H1 (cell line): ENCODE measurements around the gene IFRD1. TPM values are rescaled to one million over a fixed set of nuclear protein-coding genes. Genes with fewer than 3 reads are reported as not detected.

ENCODE experiments used
- CTCF ChIA-PET: fragments of 300-600 bp; sonication (Branson Sonifier 250); formaldehyde crosslinking; loops from one replicate; lab custom pipeline; 2021; ENCODE audit not compliant: partially characterized antibody; lab: Charles Lee
- POLR2A ChIA-PET: fragments of 300-600 bp; sonication (Branson Sonifier 250); formaldehyde crosslinking; loops from one replicate; lab custom pipeline; 2021; ENCODE audit warnings: inconsistent platforms; ENCODE audit not compliant: partially characterized antibody; lab: Charles Lee
- DNase-seq, 2 experiments: peaks; one replicate each; pipeline versions ENCODE4 v3.0.0 to v3.0.0-alpha.2; 2010 to 2022; ENCODE audit warnings: low spot score in 2 of 2, low read depth in 1 of 2, mixed read lengths in 1 of 2
- FAIRE-seq: peaks from 2 replicates; lab custom pipeline; 2011; peaks lifted over from hg19 to GRCh38; lab: Jason Lieb, UNC
- H2AFZ ChIP-seq: 2 replicates; pipeline ENCODE4 v1.8.1; 2012; ENCODE audit warnings: low read length, inconsistent platforms
- H2AK5ac ChIP-seq: 2 replicates; pipeline ENCODE4 v1.6.1; 2013; ENCODE audit warnings: low read depth, low read length
- H2BK120ac ChIP-seq: replicated peaks from 2 replicates; pipeline ENCODE3; 2013; ENCODE audit warnings: low read depth, low read length, inconsistent platforms
- H2BK12ac ChIP-seq: 2 replicates; pipeline ENCODE4 v1.6.1; 2013; ENCODE audit warnings: low read depth, low read length
- H2BK15ac ChIP-seq: 2 replicates; pipeline ENCODE4 v1.6.1; 2013; ENCODE audit warnings: low read length
- H2BK20ac ChIP-seq: 2 replicates; pipeline ENCODE4 v1.6.1; 2013; ENCODE audit warnings: low read length
- H2BK5ac ChIP-seq: 2 replicates; pipeline ENCODE4 v1.6.1; 2013; ENCODE audit warnings: low read depth, low read length
- H3K14ac ChIP-seq: 2 replicates; pipeline ENCODE4 v1.6.1; 2013; ENCODE audit warnings: inconsistent platforms; ENCODE audit not compliant: insufficient read length
- H3K18ac ChIP-seq: 2 replicates; pipeline ENCODE4 v1.6.1; 2013; ENCODE audit warnings: low read length; ENCODE audit errors: extremely low read depth
- H3K23ac ChIP-seq: 2 replicates; pipeline ENCODE4 v1.6.1; 2013; ENCODE audit warnings: inconsistent platforms; ENCODE audit not compliant: insufficient read length
- H3K23me2 ChIP-seq: 2 replicates; pipeline ENCODE4 v1.6.1; 2013; ENCODE audit warnings: low read depth, low read length
- H3K27ac ChIP-seq: 2 replicates; pipeline ENCODE4 v1.6.1; 2011; ENCODE audit warnings: low read depth, low read length, inconsistent platforms
- H3K27me3 ChIP-seq, 4 experiments: replicated peaks in 1 of 4; 1 replicate in 1 of 4; 2 replicates in 3 of 4; pipeline versions ENCODE4 v1.6.1 to v1.8.1; 2011 to 2013; ENCODE audit warnings: low read length in 3 of 4, mild to moderate bottlenecking in 3 of 4, inconsistent platforms in 2 of 4, mixed read lengths in 2 of 4, moderate library complexity in 1 of 4; ENCODE audit not compliant: control insufficient read depth in 3 of 4, insufficient read depth in 3 of 4; ENCODE audit errors: extremely low read depth in 1 of 4
- H3K36me3 ChIP-seq, 4 experiments: 2 replicates each; pipeline versions ENCODE4 v1.6.1 to v1.8.1; 2011 to 2013; ENCODE audit warnings: mild to moderate bottlenecking in 4 of 4, low read length in 3 of 4, moderate library complexity in 2 of 4, control low read depth in 1 of 4, inconsistent platforms in 1 of 4; ENCODE audit not compliant: insufficient read depth in 4 of 4, control insufficient read depth in 2 of 4
- H3K4ac ChIP-seq: replicated peaks from 2 replicates; pipeline ENCODE3; 2013; ENCODE audit warnings: low read length, low read depth, mixed read lengths, inconsistent platforms; ENCODE audit not compliant: insufficient read length
- H3K4me1 ChIP-seq, 4 experiments: replicated peaks in 1 of 4; 1 replicate in 1 of 4; 2 replicates in 3 of 4; pipeline versions ENCODE4 v1.6.1 to v1.8.1; 2011 to 2013; ENCODE audit warnings: low read length in 3 of 4, inconsistent platforms in 2 of 4, mixed read lengths in 1 of 4; ENCODE audit not compliant: insufficient read depth in 4 of 4, control insufficient read depth in 3 of 4
- H3K4me2 ChIP-seq, 2 experiments: 2 replicates each; pipeline versions ENCODE4 v1.6.1 to v1.8.1; 2011 to 2013; ENCODE audit warnings: low read depth in 2 of 2, low read length in 2 of 2, control low read depth in 1 of 2, inconsistent platforms in 1 of 2, mild to moderate bottlenecking in 1 of 2; ENCODE audit not compliant: insufficient read depth in 1 of 2
- H3K4me3 ChIP-seq, 4 experiments: fragments of 200-600, 300-600 bp in 1 of 4; sonication (generic), shearing (Covaris generic), sonication (Bioruptor Twin) in 1 of 4; 2 replicates each; pipeline versions ENCODE4 v1.5.1 to v1.8.1; 2011 to 2016; ENCODE audit warnings: low read length in 4 of 4, low read depth in 3 of 4, control low read depth in 2 of 4, inconsistent platforms in 2 of 4, mild to moderate bottlenecking in 2 of 4, mixed read lengths in 1 of 4, moderate library complexity in 1 of 4; ENCODE audit not compliant: insufficient read depth in 2 of 4; ENCODE audit errors: extremely low read depth in 1 of 4
- H3K56ac ChIP-seq: replicated peaks from 2 replicates; pipeline ENCODE3; 2013; ENCODE audit warnings: low read depth, mild to moderate bottlenecking, mixed read lengths, low read length, inconsistent platforms; ENCODE audit not compliant: insufficient read length
- H3K79me1 ChIP-seq: 2 replicates; pipeline ENCODE4 v1.6.1; 2013; ENCODE audit warnings: low read depth, low read length, control low read depth
- H3K79me2 ChIP-seq, 2 experiments: 2 replicates each; pipeline versions ENCODE4 v1.6.1 to v1.8.1; 2012 to 2013; ENCODE audit warnings: low read length in 2 of 2, mild to moderate bottlenecking in 2 of 2, inconsistent platforms in 1 of 2; ENCODE audit not compliant: insufficient read depth in 2 of 2, control insufficient read depth in 1 of 2
- H3K9ac ChIP-seq, 4 experiments: replicated peaks in 1 of 4; 1 replicate in 1 of 4; 2 replicates in 3 of 4; pipeline versions ENCODE4 v1.6.1 to v1.8.1; 2011 to 2013; ENCODE audit warnings: low read depth in 3 of 4, low read length in 3 of 4, control low read depth in 2 of 4, mild to moderate bottlenecking in 2 of 4, moderate library complexity in 2 of 4, inconsistent platforms in 1 of 4; ENCODE audit errors: extremely low read depth in 1 of 4
- H3K9me3 ChIP-seq, 2 experiments: 2 replicates each; pipeline versions ENCODE4 v1.6.1 to v1.8.1; 2012 to 2013; ENCODE audit warnings: mild to moderate bottlenecking in 2 of 2, moderate library complexity in 2 of 2, control low read depth in 1 of 2, inconsistent platforms in 1 of 2, low read depth in 1 of 2, low read length in 1 of 2, mixed read lengths in 1 of 2; ENCODE audit not compliant: insufficient read depth in 2 of 2
- H4K20me1 ChIP-seq, 2 experiments: replicated peaks in 1 of 2; 2 replicates each; pipeline versions ENCODE3 to v1.8.1; 2011 to 2013; ENCODE audit warnings: inconsistent platforms in 2 of 2, low read length in 2 of 2, mild to moderate bottlenecking in 1 of 2; ENCODE audit not compliant: insufficient read depth in 2 of 2, control insufficient read depth in 1 of 2
- H4K5ac ChIP-seq: 2 replicates; pipeline ENCODE4 v1.6.1; 2013; ENCODE audit warnings: low read length, low read depth, mixed read lengths, inconsistent platforms; ENCODE audit not compliant: insufficient read length
- H4K8ac ChIP-seq: 2 replicates; pipeline ENCODE4 v1.8.0; 2013; ENCODE audit warnings: mild to moderate bottlenecking, moderate library complexity, low read length, inconsistent platforms; ENCODE audit not compliant: insufficient read depth; ENCODE audit errors: extremely low read depth
- H4K91ac ChIP-seq: replicated peaks from 2 replicates; pipeline ENCODE3; 2013; ENCODE audit warnings: low read length, mixed read lengths, inconsistent platforms; ENCODE audit not compliant: insufficient read length
- CTCF ChIP-seq, 3 experiments: IDR thresholded peaks; 1 replicate in 2 of 3; 2 replicates in 1 of 3; pipeline versions ENCODE4 v1.5.1 to v1.6.1; 2011; ENCODE audit warnings: low read length in 3 of 3, mild to moderate bottlenecking in 3 of 3, inconsistent platforms in 2 of 3, low read depth in 1 of 3, moderate library complexity in 1 of 3; ENCODE audit not compliant: insufficient read depth in 1 of 3; ENCODE audit errors: control extremely low read depth in 1 of 3
- FOSL1 ChIP-seq: IDR thresholded peaks from 2 replicates; pipeline ENCODE4 v1.6.1; 2011; ENCODE audit warnings: mild to moderate bottlenecking, low read depth, low read length, moderate library complexity; ENCODE audit not compliant: insufficient read depth
- KDM4A ChIP-seq: IDR thresholded peaks from one replicate; pipeline ENCODE4 v1.7.1; 2012; ENCODE audit warnings: low read depth, mild to moderate bottlenecking, moderate library complexity, low read length, inconsistent platforms; ENCODE audit not compliant: severe bottlenecking
- MAX ChIP-seq: IDR thresholded peaks from 2 replicates; pipeline ENCODE4 v1.6.1; 2012; ENCODE audit warnings: inconsistent platforms
- RXRA ChIP-seq: IDR thresholded peaks from 2 replicates; pipeline ENCODE4 v1.6.1; 2011; ENCODE audit warnings: low read depth, mild to moderate bottlenecking, low read length, moderate library complexity; ENCODE audit not compliant: insufficient read depth
- WGBS, 2 experiments: shearing (Covaris generic) in 1 of 2; methylation state at CpG; one replicate each; pipeline versions ENCODE4 v1.1.6 to v1.1.7; 2013 to 2015; ENCODE audit warnings: low lambda C conversion rate in 2 of 2, mixed read lengths in 2 of 2, inconsistent platforms in 1 of 2, low coverage in 1 of 2, missing lambda C conversion rate in 1 of 2; ENCODE audit not compliant: insufficient replicate concordance in 2 of 2, insufficient coverage in 1 of 2, insufficient read length in 1 of 2; ENCODE audit errors: extremely low coverage in 1 of 2, missing lambda C conversion rate in 1 of 2; 5-methylcytosine and 5-hydroxymethylcytosine counted together
- polyA plus RNA-seq, 7 experiments: library from polyadenylated mRNA; depleted of rRNA in 3 of 7; stranded (reverse) in 5 of 7; unstranded in 2 of 7; fragments of >200 nt in 5 of 7; fragments of 200-250 nt in 2 of 7; gene quantifications; 1 replicate in 5 of 7; 2 replicates in 1 of 7; 4 replicates in 1 of 7; pipeline versions ENCODE4 v1.2.1 to v1.2.3, GENCODE V29; 2011 to 2013; ENCODE audit warnings: missing spikeins in 2 of 7, mixed read lengths in 2 of 7
- total RNA-seq: library from RNA; stranded (reverse); fragmentation: NEBNext Ultra II Directional; extraction: Animal tissue kit (Norgen Biotek cat#: 25700); gene quantifications from 2 replicates; pipeline ENCODE4 v1.2.1, GENCODE V29; 2021

Gene IFRD1
- total and polyA plus RNA-seq, 2 of the 8 experiments (the other 6 are each of a cell fraction or from before 2014, with no cell fraction given), result 23.0 to 50.4 TPM

GRCh38 chr7:112442210-112442609 is 8.1 kb upstream of the IFRD1 start:
- no peak overlapping the region for H3K4me3 ChIP-seq
- no peak overlapping the region for H3K18ac ChIP-seq
- H3K14ac ChIP-seq, result no peak overlapping the region
- H2BK120ac ChIP-seq, result no peak overlapping the region
- H3K4me1 ChIP-seq, result no peaks in the 10 kb centered on the region
- no peak overlapping the region for H4K5ac ChIP-seq
- no peak overlapping the region for H2BK12ac ChIP-seq
- CTCF ChIA-PET, result interaction anchor here (0.6 to 1.4 kb wide), 5 partner anchors 9 to 823 kb away, joined by 3 to 4 read pairs (median 3); no protein-coding TSS in a partner anchor
- no peak overlapping the region for H4K91ac ChIP-seq
- POLR2A ChIA-PET, result interaction anchor here (0.6 to 3.8 kb wide), 2 partner anchors 9 to 493 kb away, joined by 3 to 33 read pairs; partner anchors contain the start of gene IFRD1
- H3K4ac ChIP-seq, result no peak overlapping the region
- no peak overlapping the region for H2BK15ac ChIP-seq
- no peak overlapping the region for H2AFZ ChIP-seq
- no peaks in the 10 kb centered on the region for H3K9me3 ChIP-seq
- no peak overlapping the region for H3K4me2 ChIP-seq
- no peak overlapping the region for H2BK20ac ChIP-seq
- H3K27me3 ChIP-seq, result no peaks in the 10 kb centered on the region
- no peak for DNase-seq
- FAIRE-seq, result no peak
- no peaks in the 10 kb centered on the region for H3K79me2 ChIP-seq
- H4K20me1 ChIP-seq, result peaks cover 0 to 1% of the 10 kb centered on the region in 2 experiments
- no peaks in the 10 kb centered on the region for H3K79me1 ChIP-seq
- H3K56ac ChIP-seq, result no peak overlapping the region
- no peaks in the 10 kb centered on the region for H3K36me3 ChIP-seq
- H3K27ac ChIP-seq, result no peak overlapping the region
- H3K23ac ChIP-seq, result no peak overlapping the region
- no peak overlapping the region for H2BK5ac ChIP-seq
- H3K9ac ChIP-seq, result no peak overlapping the region
- H3K23me2 ChIP-seq, result no peaks in the 10 kb centered on the region
- no peak overlapping the region for H4K8ac ChIP-seq
- H2AK5ac ChIP-seq, result no peak overlapping the region
- TF ChIP-seq FOSL1, result no peak
- no peak for TF ChIP-seq MAX
- no peak for TF ChIP-seq CTCF (IDR thresholded peaks at IDR 0.05; ENCODE audit: control extremely low read depth in 1 of 3, insufficient read depth in 1 of 3, low read depth in 1 of 3, low read length in 3 of 3)
- TF ChIP-seq RXRA, result no peak
- TF ChIP-seq KDM4A, result no peak
- WGBS, 2 experiments, result 90% methylated on average over 2 of the region's 2 CpGs; no CpG with 5 or more reads in 1 of the 2 experiments
